Peyer's patch (tissue), 4 donors: Measurements from ENCODE around the gene QTRT2. TPM values are rescaled to one million over a fixed set of nuclear protein-coding genes. Genes with fewer than 3 reads are reported as not detected.

Experiments used
- DNase-seq, 3 donors: peaks; one replicate each; pipeline ENCODE4 v3.0.0-alpha.2; 2017 to 2019
- H3K27ac ChIP-seq, 4 donors: fragments of 200-600 bp; sonication (generic); one replicate each; pipeline ENCODE4 v1.5.1; 2016 to 2019
- H3K27me3 ChIP-seq, 2 donors: fragments of 200-600 bp; sonication (generic); one replicate each; pipeline ENCODE4 v1.5.1; 2019
- H3K36me3 ChIP-seq, 3 donors: fragments of 200-600 bp; sonication (generic); one replicate each; pipeline ENCODE4 v1.5.1; 2016 to 2019
- H3K4me1 ChIP-seq, 4 donors: fragments of 200-600 bp; sonication (generic); one replicate each; pipeline ENCODE4 v1.5.1; 2016 to 2019
- H3K4me3 ChIP-seq, 4 donors: fragments of 200-600 bp; sonication (generic); 1 replicate in 3 of 4; 2 replicates in 1 of 4; pipeline ENCODE4 v1.5.1; 2016 to 2019; ENCODE audit warnings: mild to moderate bottlenecking in 1 of 4
- H3K9me3 ChIP-seq, 4 donors: fragments of 200-600 bp; sonication (generic); one replicate each; pipeline ENCODE4 v1.5.1; 2016 to 2019; ENCODE audit warnings: mild to moderate bottlenecking in 1 of 4
- CTCF ChIP-seq, 6 experiments: fragments of 450-650 bp in 4 of 6; fragments of 200-600 bp in 2 of 6; sonication (generic) in 1 of 6; IDR thresholded peaks; one replicate each; pipeline ENCODE4 v1.5.1; 2017 to 2019; ENCODE audit warnings: antibody characterized with exemption in 6 of 6, mild to moderate bottlenecking in 3 of 6, moderate library complexity in 1 of 6
- POLR2A ChIP-seq, 2 donors: fragments of 450-650 bp; IDR thresholded peaks; one replicate each; pipeline ENCODE4 v1.5.1; 2017; ENCODE audit warnings: antibody characterized with exemption in 2 of 2, mild to moderate bottlenecking in 2 of 2, moderate library complexity in 2 of 2
- total RNA-seq, 4 donors: library from RNA; depleted of rRNA; stranded (reverse); fragments of >200 nt; gene quantifications; one replicate each; pipeline ENCODE4 v1.1.0, GENCODE V29; 2016

The QTRT2 gene
- total RNA-seq, 4 donors from 2014 or later = 12.2 to 44.2 (median 26.2) TPM

- DNase-seq = no peak
- Histone ChIP-seq H3K4me1 (peaks cover 0 to 11% (median 3%) of the 10 kb centered on the region in 4 donors), H3K9me3 (no peaks in the 10 kb centered on the region), H3K4me3 (no peak overlapping the region), H3K36me3 (no peaks in the 10 kb centered on the region), H3K27me3 (no peaks in the 10 kb centered on the region), H3K27ac (no peak overlapping the region)
- TF ChIP-seq POLR2A (IDR thresholded peaks at IDR 0.05) (no peak), CTCF (IDR thresholded peaks at IDR 0.05) (no peak)
Observed at GRCh38 chr3:114058646-114059045, 2.1 kb downstream of the QTRT2 start.

GRCh38 chr3:114060906-114061655, 4.5 kb downstream of the QTRT2 start:
- H3K27ac ChIP-seq = no peak overlapping the region
- H3K4me3 ChIP-seq = no peak overlapping the region
- H3K9me3 ChIP-seq = no peaks in the 10 kb centered on the region
- H3K36me3 ChIP-seq = peaks cover 0 to 9% (median 0%) of the 10 kb centered on the region in 3 donors
- no peak for TF ChIP-seq POLR2A (IDR thresholded peaks at IDR 0.05)
- TF ChIP-seq CTCF (IDR thresholded peaks at IDR 0.05) = no peak
- H3K4me1 ChIP-seq = peaks cover 0 to 11% (median 3%) of the 10 kb centered on the region in 4 donors
- no peak for DNase-seq
- no peaks in the 10 kb centered on the region for H3K27me3 ChIP-seq

- Histone ChIP-seq H3K27ac (no peak overlapping the region), H3K9me3 (no peaks in the 10 kb centered on the region), H3K36me3 (peaks cover 0 to 59% (median 0%) of the 10 kb centered on the region in 3 donors), H3K4me1 (no peaks in the 10 kb centered on the region), H3K27me3 (no peaks in the 10 kb centered on the region), H3K4me3 (no peak overlapping the region)
- no peak for DNase-seq
- no peak for TF ChIP-seq POLR2A (IDR thresholded peaks at IDR 0.05)
Observed at GRCh38 chr3:114067804-114068203, 11.3 kb downstream of the QTRT2 start.

DNA sequence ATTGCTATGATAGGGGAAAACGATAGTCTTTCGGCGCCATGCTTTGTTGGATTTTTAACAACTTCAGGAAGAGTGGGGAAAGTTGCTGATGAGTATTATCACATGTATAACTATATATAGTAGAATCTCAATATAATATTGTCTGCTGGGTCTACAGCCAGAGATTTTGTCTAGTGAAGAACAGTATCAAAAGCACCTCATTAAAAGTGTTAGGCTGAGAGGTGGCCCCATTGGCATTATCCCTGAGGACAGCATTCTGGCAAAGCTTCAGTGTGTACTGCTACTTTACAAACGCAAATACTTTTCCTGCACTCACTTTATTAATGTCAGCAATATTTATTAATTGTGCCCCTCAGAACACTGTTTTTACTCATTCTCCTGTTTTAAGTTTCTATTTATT, 11.8 kb downstream of the QTRT2 start:
- Histone ChIP-seq H3K4me3 (no peak overlapping the region), H3K27me3 (no peaks in the 10 kb centered on the region), H3K9me3 (no peaks in the 10 kb centered on the region), H3K27ac (no peak overlapping the region), H3K4me1 (no peaks in the 10 kb centered on the region), H3K36me3 (peaks cover 0 to 65% (median 0%) of the 10 kb centered on the region in 3 donors)
- DNase-seq = no peak
- TF ChIP-seq CTCF (IDR thresholded peaks at IDR 0.05) (no peak), POLR2A (IDR thresholded peaks at IDR 0.05) (no peak)

DNA sequence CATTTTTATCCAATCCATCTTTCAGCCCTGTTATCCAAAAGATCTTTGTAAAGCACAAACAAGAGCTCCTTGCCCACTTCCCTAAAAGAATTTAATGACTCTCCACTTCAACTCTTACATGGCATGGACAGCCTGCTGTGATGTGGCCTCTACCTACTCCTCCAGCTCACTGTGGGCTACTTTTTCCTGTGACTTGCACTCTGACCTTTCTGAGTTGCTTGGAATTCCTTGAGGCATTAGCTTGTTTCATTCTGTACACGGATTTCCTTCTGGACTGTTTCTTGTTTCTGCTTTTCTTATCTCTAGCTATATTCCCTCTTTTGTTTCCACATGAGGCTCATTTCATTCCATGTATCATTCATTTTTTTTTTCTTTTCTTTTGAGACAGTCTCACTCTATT, 15.2 kb downstream of the QTRT2 start:
- no peak overlapping the region for H3K27ac ChIP-seq
- peaks cover 0 to 82% (median 0%) of the 10 kb centered on the region in 3 donors for H3K36me3 ChIP-seq

More for the DNA sequence above, 15.2 kb downstream of the QTRT2 start:
- Histone ChIP-seq H3K4me1 (no peaks in the 10 kb centered on the region), H3K27me3 (no peaks in the 10 kb centered on the region), H3K4me3 (no peak overlapping the region), H3K9me3 (no peaks in the 10 kb centered on the region)
- TF ChIP-seq CTCF (IDR thresholded peaks at IDR 0.05) (no peak), POLR2A (IDR thresholded peaks at IDR 0.05) (no peak)
- no peak for DNase-seq
